OCI-LY3 (cell line): ENCODE measurements around the gene AGMAT.

Experiments
- H2AFZ ChIP-seq: fragments of 200-600, 300-600 bp; shearing (Covaris generic); 2 replicates; pipeline ENCODE4 v1.6.0; 2014; ENCODE audit warnings: antibody characterized with exemption, low read depth, low read length
- H3K27ac ChIP-seq: fragments of 200-600, 300-600 bp; sonication (generic); 2 replicates; pipeline ENCODE4 v1.5.1; 2014; ENCODE audit warnings: mild to moderate bottlenecking, low read length, moderate library complexity, mixed read lengths
- H3K27me3 ChIP-seq: fragments of 200-600, 300-600 bp; sonication (generic); 2 replicates; pipeline ENCODE4 v1.6.1; 2014; ENCODE audit warnings: low read depth, low read length, mixed read lengths
- H3K36me3 ChIP-seq: fragments of 200-600, 300-600 bp; sonication (generic); replicated peaks from 2 replicates; pipeline ENCODE3; 2014; ENCODE audit warnings: low read depth, low read length, mixed read lengths
- H3K4me1 ChIP-seq: fragments of 300-600, 200-600 bp; sonication (generic); 2 replicates; pipeline ENCODE4 v1.6.1; 2014; ENCODE audit warnings: low read length, mixed read lengths
- H3K4me2 ChIP-seq: fragments of 200-600, 300-600 bp; sonication (generic); 2 replicates; pipeline ENCODE4 v1.6.1; 2014; ENCODE audit warnings: low read length, mixed read lengths
- H3K4me3 ChIP-seq: fragments of 300-600, 200-600 bp; sonication (generic); 2 replicates; pipeline ENCODE4 v1.5.1; 2014; ENCODE audit warnings: antibody characterized with exemption, mild to moderate bottlenecking, low read length, moderate library complexity
- H3K79me2 ChIP-seq: fragments of 300-600, 200-600 bp; shearing (Covaris generic); 2 replicates; pipeline ENCODE4 v1.6.1; 2014; ENCODE audit warnings: mild to moderate bottlenecking, low read length, mixed read lengths
- H3K9ac ChIP-seq: fragments of 300-600, 200-600 bp; shearing (Covaris generic); 2 replicates; pipeline ENCODE4 v1.6.0; 2014; ENCODE audit warnings: mild to moderate bottlenecking, low read length, moderate library complexity
- H3K9me3 ChIP-seq: fragments of 200-600, 300-600 bp; shearing (Covaris generic); 2 replicates; pipeline ENCODE4 v1.6.1; 2014; ENCODE audit warnings: low read length, mixed read lengths; ENCODE audit not compliant: insufficient read depth
- H4K20me1 ChIP-seq: fragments of 200-600, 300-600 bp; sonication (generic); 2 replicates; pipeline ENCODE4 v1.6.1; 2016; ENCODE audit warnings: low read length, mixed read lengths; ENCODE audit not compliant: insufficient read depth
- EZH2phosphoT487 ChIP-seq: fragments of 200-600 bp; shearing (Covaris generic); IDR thresholded peaks from 2 replicates; pipeline ENCODE4 v1.6.1; 2018; ENCODE audit warnings: antibody characterized with exemption, mixed run types, low read depth
- TF ChIP-seq, protein P1 (sequence below): fragments of 200-600, 300-600 bp; sonication (generic); IDR thresholded peaks from 2 replicates; pipeline ENCODE4 v1.5.1; 2014; ENCODE audit warnings: antibody characterized with exemption, low read length, low read depth

Gene AGMAT

DNA sequence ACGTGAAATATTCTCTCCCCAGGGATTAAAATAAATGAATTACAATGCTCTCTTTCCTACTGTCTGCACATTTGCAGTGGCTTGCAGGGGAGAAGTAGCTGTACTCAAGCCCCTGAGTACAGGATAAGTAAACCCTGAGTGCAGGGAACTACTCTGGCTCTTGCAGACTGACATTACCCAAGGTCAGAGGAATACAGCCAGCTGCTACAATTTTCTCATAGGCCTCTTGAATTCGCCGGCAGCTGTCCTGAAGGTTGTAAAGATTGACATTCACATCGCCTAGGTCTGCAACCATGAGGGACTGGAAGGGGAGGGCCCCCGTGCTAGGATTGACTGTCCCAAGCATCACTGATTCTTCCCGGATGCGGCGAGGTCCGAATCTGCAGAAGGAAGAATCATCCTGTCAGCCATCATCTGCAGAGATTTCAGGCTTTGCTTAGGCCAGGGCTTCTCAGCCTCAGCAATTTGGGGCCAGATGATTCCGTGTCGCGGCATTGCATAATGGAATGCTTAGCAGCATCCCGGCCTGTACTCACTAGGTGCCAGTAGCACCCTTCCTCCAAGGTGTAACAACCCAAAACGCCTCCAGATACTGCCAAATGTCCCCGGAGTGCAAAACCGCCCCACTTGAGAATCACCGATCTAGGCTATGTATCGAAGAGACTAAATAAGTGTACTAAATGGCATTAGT lies 1.7 kb downstream of the AGMAT start:
- H3K27ac ChIP-seq: no peak overlapping the region
- no peak overlapping the region for H2AFZ ChIP-seq
- no peak overlapping the region for H3K9ac ChIP-seq
- H3K4me2 ChIP-seq: no peak overlapping the region
- H3K36me3 ChIP-seq: no peaks in the 10 kb centered on the region
- H3K27me3 ChIP-seq: no peaks in the 10 kb centered on the region
- no peaks in the 10 kb centered on the region for H3K79me2 ChIP-seq
- TF ChIP-seq, protein P1, sequence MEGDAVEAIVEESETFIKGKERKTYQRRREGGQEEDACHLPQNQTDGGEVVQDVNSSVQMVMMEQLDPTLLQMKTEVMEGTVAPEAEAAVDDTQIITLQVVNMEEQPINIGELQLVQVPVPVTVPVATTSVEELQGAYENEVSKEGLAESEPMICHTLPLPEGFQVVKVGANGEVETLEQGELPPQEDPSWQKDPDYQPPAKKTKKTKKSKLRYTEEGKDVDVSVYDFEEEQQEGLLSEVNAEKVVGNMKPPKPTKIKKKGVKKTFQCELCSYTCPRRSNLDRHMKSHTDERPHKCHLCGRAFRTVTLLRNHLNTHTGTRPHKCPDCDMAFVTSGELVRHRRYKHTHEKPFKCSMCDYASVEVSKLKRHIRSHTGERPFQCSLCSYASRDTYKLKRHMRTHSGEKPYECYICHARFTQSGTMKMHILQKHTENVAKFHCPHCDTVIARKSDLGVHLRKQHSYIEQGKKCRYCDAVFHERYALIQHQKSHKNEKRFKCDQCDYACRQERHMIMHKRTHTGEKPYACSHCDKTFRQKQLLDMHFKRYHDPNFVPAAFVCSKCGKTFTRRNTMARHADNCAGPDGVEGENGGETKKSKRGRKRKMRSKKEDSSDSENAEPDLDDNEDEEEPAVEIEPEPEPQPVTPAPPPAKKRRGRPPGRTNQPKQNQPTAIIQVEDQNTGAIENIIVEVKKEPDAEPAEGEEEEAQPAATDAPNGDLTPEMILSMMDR: no peak
- TF ChIP-seq EZH2phosphoT487: no peak
- H3K9me3 ChIP-seq: no peaks in the 10 kb centered on the region
- H4K20me1 ChIP-seq: no peaks in the 10 kb centered on the region
- no peak overlapping the region for H3K4me3 ChIP-seq
- no peaks in the 10 kb centered on the region for H3K4me1 ChIP-seq

DNA sequence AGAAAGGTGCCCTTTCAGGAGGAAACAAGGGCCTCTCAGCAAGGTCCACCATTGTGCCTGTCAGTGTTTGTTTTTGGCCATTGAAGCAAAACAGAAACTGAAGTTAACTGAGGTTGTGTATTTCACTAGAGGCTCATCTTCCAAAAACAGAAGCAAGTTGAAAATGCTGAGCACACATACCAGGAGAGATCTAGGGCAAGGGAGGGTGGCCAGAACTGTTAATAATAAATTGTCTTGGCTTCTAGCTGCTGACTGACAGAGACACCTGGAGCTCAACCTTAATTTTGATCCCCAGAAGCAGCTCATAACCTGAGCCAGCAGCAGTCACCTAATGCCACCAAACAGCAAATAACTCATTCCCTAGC lies 5.2 kb downstream of the AGMAT start:
- TF ChIP-seq, protein P1: no peak
- no peak for TF ChIP-seq EZH2phosphoT487
- Histone ChIP-seq H3K4me2 (no peak overlapping the region), H3K4me1 (no peaks in the 10 kb centered on the region), H3K27me3 (no peaks in the 10 kb centered on the region), H4K20me1 (no peaks in the 10 kb centered on the region), H3K36me3 (no peaks in the 10 kb centered on the region), H2AFZ (no peak overlapping the region), H3K9ac (no peak overlapping the region), H3K9me3 (no peaks in the 10 kb centered on the region), H3K4me3 (no peak overlapping the region), H3K27ac (no peak overlapping the region), H3K79me2 (no peaks in the 10 kb centered on the region)

DNA sequence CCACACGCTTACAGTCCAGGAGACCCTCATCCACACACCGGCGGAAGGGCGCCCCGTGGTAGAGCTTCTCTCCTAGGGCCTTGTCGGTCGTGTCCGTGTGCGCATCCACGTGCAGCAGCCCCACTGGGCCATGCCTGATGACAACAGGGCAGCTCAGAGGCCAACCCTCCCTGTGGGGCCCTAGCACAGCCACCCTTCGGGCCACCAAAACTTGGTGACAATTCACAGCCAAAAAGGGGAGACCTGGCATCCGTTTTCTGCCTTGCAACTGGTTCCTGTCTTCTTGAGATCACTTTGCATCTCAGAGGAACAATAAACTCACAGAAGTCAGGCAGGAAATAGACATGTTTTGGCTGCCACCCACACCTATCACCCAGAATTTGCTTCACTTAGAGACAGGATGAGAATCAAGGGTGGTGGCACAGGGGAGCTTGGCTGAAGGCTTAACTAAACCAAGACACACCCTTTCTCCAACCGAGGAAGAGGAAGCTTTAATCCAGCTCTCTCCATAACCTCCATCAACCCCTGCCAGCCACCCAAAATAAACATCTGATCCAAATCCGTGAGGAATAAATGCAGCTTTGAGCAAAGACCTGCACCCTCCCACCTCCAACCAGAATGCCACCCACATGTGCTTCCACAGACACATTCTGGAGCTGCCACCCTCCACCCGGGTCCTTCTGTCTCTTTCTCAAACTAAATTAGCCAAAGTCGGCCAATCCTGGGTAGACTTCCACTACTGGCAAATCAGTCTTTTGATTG lies 5.7 kb downstream of the AGMAT start:
- no peaks in the 10 kb centered on the region for H3K36me3 ChIP-seq
- H4K20me1 ChIP-seq: no peaks in the 10 kb centered on the region
- no peaks in the 10 kb centered on the region for H3K9me3 ChIP-seq
- H3K4me1 ChIP-seq: no peaks in the 10 kb centered on the region
- no peak overlapping the region for H3K4me3 ChIP-seq
- no peak overlapping the region for H2AFZ ChIP-seq
- no peak overlapping the region for H3K9ac ChIP-seq
- H3K27ac ChIP-seq: no peak overlapping the region
- H3K79me2 ChIP-seq: no peaks in the 10 kb centered on the region
- no peak overlapping the region for H3K4me2 ChIP-seq
- no peaks in the 10 kb centered on the region for H3K27me3 ChIP-seq
- no peak for TF ChIP-seq EZH2phosphoT487
- TF ChIP-seq, protein P1: no peak

DNA sequence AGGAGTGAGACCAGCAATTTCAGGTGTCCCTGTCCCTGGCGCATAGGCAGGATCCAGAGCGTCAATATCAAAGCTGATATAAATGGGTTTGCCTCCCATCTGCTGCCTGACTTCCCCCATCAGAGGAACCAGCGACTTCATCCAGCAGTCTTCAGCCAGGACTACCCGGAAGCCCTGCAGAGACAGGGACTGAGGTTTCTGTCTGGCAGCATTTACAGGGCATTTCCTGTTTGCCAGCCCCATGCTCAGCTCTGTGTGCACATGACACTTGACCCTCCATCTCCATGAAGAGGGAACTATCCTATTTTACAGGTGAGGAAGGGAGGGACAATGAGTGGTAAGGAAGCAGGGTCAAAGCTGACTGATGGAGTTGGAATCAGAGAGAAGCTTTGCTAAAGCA lies 7.2 kb downstream of the AGMAT start:
- no peak overlapping the region for H2AFZ ChIP-seq

More for the DNA sequence above, 7.2 kb downstream of the AGMAT start:
- H3K4me1 ChIP-seq: no peaks in the 10 kb centered on the region
- H4K20me1 ChIP-seq: no peaks in the 10 kb centered on the region
- TF ChIP-seq, protein P1: no peak
- TF ChIP-seq EZH2phosphoT487: no peak
- H3K36me3 ChIP-seq: no peaks in the 10 kb centered on the region
- H3K4me2 ChIP-seq: no peak overlapping the region
- no peaks in the 10 kb centered on the region for H3K27me3 ChIP-seq
- H3K4me3 ChIP-seq: no peak overlapping the region
- H3K9me3 ChIP-seq: no peaks in the 10 kb centered on the region
- H3K79me2 ChIP-seq: no peaks in the 10 kb centered on the region
- no peak overlapping the region for H3K9ac ChIP-seq
- H3K27ac ChIP-seq: no peak overlapping the region
